OCI-LY1 (cell line): ENCODE data around the gene CCDC50.

ENCODE experiments used
- CTCF ChIP-seq: fragments of 200-600 bp; sonication (generic), shearing (Covaris generic); IDR thresholded peaks from 2 replicates; pipeline ENCODE4 v1.5.1; 2017; ENCODE audit warnings: mild to moderate bottlenecking, antibody characterized with exemption, low read length, moderate library complexity, mixed read lengths
- EZH2 ChIP-seq: fragments of 200-600 bp; sonication (generic), shearing (Covaris generic); IDR thresholded peaks from 2 replicates; pipeline ENCODE4 v1.8.0; 2017; ENCODE audit warnings: borderline replicate concordance, mixed run types, mild to moderate bottlenecking, antibody characterized with exemption, low read length, moderate library complexity, mixed read lengths

GRCh38 chr3:191340351-191340750, 11.2 kb downstream of the CCDC50 start:
- no peak for TF ChIP-seq CTCF
- no peak for TF ChIP-seq EZH2
